CD4-positive, alpha-beta T cell treated with Interleukin-4 for 4 hours (primary cell): ENCODE results near the gene GJA1.
"Not testable (repeated sequence)": the region's sequence is repeated elsewhere in the genome, so short reads cannot be mapped to it uniquely, and the experiment has no call there.

ENCODE experiments used
- DNase-seq: peaks from one replicate; pipeline ENCODE4 v3.0.0-alpha.2; 2020

Gene GJA1

DNA sequence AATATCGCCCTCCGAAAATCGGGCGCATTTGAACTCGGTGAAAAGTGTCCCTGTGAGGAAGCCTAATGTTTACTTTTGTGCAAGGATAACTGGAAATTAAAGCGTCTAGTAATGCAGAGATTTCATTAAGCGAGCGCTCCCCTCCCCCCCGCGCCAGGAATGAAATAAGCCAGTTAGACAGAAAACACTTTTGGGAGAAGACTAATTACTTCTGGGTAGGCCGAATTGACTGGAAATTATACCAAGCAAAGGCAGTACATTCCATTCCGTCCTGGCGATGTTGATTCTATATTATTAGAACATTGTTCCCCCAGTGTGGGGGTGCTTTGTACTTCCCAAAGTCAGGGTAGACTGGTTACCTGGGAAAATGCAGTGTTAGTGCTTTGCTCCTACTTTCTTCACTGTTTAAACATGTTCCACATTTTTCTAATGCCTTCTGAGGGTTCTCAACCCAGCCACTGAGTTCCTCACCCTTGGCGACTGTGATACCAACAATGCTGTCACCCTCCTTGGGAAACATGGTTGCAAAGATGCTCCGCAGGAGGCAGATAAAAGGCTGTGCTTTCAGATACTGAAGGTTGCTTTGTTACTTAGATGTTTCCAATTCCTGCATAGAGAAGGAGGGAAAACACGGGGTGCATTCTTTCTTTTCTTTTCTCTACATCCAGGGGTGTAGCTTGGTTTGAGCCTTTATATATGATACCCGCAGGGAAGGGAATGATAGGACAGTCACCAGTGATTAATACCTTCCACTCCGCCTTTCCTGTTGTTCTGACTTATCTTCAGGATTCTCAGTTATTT lies 2.6 kb downstream of the GJA1 start:
- DNase-seq = no peak

DNA sequence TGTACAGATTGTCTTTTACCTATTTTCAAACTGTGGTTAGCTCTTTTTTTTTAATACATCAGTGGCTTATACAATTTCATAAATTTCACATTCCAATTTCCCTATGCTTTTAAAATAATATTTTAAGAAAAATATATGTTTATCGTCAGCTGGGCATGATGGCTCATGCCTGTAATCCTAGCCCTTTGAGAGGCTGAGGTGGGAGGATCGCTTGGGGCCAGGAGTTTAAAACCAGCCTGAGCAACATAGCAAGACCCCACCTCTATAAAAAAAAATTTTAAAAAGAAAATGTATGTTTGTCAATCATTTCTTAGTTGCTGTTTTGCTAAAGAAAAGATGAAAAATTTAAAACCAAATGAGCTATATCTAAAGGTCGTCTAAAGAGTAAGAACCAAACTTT lies 3.4 kb downstream of the GJA1 start:
- no peak for DNase-seq

DNA sequence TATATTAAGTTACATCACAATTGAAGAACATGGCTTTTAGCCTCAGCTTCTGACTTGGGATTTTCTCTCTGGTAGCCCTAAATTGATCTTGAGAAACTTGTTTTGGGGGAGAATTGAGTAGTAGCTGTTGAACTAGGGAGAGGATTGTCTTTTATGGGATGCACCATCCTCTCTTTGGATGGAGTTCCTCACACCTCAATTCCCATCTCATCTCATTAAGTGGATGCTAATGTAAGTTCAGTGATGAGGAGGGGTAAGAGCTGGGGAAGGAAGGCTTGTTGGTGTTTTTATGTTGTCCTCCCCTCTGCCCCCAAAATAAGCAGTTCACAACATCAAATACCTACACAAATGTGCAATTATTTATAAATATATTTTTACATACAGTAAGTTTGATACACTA lies 4.0 kb downstream of the GJA1 start:
- no peak for DNase-seq

DNA sequence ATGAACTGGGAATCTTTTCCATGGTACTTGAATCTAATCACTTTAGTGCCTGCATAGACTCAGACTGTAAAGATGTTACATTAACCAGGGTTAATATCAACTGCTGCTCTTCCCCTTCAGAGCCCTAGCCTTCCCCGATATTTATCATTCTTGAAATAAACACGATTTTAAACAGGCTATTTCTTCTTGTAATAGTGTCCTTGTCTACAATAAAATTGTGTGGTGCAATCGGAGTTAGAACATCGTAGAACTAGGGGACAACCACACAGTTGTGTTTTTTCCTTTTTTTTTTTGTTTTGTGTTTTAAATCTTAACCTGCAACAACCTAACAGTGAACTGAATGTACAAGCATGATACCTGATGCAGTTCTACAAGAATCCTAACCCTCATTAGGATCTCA lies 4.5 kb downstream of the GJA1 start:
- DNase-seq = no peak

DNA sequence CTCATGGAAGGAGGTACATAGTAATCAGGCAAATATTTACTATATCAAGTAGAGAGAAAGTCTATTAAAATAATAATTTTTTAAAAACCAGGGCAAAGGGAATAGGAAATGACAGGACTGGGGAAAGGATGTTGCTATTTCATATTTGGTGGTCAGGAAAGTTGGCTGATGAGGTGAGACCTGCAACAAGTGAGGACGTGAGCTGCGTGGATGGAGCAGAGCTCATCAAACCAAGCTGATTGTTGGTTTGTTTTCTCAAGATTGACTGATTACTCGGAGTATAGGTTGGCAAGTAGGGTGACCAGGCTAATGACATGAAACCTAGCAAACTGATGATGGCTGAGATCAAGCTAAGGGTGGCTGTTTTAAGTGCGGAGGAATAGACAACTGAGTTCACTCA lies 6.0 kb downstream of the GJA1 start:
- no peak for DNase-seq

DNA sequence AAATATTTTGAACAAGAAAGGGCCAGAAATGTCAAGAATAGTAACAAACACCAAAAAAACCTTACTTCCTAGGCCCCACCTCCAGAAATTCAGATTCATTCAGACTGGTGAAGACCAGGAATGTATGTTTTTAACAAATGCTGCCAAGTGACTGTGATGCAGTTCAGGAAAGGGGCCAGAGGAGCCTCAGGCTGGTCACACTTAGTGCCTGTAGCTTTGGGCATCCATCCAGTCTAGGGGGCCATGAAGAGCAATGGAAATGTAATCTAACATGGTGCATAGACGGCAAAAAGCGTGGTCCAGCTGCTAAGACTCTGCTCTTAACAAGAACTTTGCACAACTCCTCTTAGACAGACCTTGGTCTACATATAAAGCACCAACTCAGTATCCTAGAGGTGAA lies 7.1 kb downstream of the GJA1 start:
- no peak for DNase-seq

DNA sequence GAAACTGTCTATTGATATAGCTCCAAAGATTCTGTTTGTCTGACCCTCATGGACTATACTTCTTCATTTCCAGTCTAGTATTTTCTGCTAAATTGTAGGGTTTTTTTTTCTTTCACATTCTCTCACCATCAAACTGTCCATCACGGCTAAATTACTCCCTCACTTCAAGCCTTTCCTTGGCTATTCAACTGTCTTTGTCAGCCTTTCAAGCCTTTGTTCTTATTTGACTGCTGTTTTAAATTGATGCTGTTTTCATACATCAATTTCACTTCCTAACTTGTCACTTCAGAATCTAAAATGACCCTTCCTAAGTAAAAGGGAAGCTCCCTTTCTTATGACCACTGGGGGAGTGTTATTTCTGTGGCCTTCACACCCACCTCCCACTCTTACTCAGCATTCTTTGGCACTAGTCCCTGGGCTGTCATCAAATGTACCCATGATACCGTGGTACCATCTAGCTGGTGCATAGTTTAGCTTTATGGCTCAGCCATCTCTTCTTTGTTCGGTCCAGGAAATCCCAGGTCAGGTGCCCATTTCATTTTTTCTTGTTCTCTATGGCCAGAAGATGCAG lies 8.6 kb downstream of the GJA1 start:
- DNase-seq = no peak

DNA sequence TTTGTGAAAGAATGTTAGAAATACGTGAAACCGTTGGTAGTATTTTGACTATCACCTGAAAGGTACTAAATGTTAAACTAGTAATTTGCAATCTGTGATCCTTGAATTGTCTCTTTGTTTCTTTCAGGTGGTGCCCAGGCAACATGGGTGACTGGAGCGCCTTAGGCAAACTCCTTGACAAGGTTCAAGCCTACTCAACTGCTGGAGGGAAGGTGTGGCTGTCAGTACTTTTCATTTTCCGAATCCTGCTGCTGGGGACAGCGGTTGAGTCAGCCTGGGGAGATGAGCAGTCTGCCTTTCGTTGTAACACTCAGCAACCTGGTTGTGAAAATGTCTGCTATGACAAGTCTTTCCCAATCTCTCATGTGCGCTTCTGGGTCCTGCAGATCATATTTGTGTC lies 11.3 kb downstream of the GJA1 start:
- DNase-seq = not testable (repeated sequence)

DNA sequence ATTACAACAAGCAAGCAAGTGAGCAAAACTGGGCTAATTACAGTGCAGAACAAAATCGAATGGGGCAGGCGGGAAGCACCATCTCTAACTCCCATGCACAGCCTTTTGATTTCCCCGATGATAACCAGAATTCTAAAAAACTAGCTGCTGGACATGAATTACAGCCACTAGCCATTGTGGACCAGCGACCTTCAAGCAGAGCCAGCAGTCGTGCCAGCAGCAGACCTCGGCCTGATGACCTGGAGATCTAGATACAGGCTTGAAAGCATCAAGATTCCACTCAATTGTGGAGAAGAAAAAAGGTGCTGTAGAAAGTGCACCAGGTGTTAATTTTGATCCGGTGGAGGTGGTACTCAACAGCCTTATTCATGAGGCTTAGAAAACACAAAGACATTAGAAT lies 12.3 kb downstream of the GJA1 start:
- not testable (repeated sequence) for DNase-seq

DNA sequence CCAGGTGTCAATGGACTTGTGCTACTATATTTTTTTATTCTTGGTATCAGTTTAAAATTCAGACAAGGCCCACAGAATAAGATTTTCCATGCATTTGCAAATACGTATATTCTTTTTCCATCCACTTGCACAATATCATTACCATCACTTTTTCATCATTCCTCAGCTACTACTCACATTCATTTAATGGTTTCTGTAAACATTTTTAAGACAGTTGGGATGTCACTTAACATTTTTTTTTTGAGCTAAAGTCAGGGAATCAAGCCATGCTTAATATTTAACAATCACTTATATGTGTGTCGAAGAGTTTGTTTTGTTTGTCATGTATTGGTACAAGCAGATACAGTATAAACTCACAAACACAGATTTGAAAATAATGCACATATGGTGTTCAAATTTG lies 13.1 kb downstream of the GJA1 start:
- not testable (repeated sequence) for DNase-seq

DNA sequence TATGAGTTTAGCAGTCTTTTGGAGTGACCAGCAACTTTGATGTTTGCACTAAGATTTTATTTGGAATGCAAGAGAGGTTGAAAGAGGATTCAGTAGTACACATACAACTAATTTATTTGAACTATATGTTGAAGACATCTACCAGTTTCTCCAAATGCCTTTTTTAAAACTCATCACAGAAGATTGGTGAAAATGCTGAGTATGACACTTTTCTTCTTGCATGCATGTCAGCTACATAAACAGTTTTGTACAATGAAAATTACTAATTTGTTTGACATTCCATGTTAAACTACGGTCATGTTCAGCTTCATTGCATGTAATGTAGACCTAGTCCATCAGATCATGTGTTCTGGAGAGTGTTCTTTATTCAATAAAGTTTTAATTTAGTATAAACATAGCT lies 13.9 kb downstream of the GJA1 start:
- DNase-seq = no peak

DNA sequence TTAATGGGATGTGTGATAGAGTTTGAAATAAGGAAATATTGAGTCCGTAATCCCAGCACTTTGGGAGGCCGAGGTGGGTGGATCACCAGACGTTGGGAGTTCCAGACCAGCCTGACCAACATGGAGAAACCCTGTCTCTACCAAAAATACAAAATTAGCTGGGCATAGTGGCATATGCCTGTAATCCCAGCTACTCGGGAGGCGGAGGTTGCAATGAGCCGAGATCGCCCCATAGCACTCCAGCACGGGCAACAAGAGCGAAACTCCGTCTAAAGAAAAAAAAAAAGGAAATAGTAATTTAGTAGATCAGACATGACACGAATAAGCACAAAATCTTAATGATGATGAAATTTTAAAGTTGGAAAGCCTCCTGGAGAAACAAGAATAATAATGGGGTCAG lies 14.8 kb downstream of the GJA1 start:
- no peak for DNase-seq

DNA sequence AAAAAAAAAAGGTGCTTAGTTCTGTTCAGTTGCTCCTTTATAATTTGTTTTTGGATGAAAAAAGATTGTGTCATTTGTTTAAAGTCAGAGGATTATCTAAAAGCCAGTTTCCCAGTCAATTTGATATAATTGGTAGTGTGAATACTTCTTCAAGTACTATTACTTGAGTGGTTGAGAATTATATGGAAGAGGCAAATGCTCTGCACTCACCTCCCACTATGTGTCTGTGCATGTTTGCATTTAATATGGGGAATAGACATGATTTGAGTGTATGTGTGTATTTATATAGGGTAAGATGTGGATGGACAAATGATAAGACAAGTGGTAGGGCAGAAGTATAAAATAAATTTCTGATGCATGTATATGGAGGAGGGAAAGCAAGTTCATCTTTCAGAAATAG lies 15.8 kb downstream of the GJA1 start:
- no peak for DNase-seq

DNA sequence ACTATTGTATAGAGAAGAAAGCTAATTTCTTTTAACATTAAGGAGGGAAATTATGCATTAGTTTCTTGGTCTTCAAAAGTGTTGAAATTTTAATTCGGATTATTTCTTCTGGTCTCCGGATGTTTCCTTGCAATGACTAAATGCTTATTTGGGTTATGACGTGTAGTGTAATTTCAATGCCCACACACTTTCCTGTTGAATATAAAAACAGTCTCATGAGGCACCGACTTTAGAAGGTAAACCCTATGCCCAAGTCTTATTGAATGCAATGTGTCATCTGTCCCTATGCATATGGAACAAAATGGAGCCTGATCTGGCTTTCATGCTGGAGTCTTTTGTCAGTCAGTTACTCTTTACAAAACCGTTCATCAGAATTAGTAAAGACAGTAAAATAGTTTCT lies 17.7 kb downstream of the GJA1 start:
- DNase-seq = no peak

DNA sequence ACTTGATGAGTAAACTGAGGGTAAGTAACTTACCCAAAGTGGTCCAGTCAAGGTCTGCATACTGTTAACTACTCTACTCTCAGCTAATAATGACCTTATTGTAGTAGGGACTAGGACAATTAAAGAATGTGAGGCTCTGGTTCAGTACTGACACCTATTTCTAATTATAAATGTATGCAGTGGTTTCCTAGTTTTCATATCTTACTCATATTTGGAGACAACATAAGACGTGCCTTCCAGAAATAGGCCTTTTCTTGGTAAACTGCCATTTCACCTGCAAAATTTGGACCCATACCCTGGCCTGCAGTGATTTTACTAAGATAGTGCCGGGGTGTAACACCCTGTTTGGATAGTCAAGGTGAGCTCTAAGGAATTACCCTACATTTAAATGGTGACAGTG lies 24.7 kb downstream of the GJA1 start:
- DNase-seq = no peak

DNA sequence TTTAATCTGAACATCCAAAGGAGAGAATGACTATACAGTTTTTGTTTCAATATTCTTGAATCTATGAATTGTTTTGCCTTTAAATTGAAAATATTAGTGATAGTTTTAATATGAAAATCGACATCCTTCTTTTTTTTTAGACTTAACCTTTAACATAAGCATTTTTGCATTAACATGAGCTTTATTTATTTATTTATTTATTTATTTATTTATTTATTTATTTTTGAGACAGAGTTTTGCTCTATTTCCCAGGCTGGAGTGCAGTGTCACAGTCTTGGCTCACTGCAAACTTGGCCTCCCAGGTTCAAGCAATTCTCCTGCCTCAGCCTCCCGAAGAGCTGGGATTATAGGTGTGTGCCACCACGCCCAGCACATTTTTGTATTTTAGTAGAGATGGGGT lies 27.6 kb downstream of the GJA1 start:
- no peak for DNase-seq

DNA sequence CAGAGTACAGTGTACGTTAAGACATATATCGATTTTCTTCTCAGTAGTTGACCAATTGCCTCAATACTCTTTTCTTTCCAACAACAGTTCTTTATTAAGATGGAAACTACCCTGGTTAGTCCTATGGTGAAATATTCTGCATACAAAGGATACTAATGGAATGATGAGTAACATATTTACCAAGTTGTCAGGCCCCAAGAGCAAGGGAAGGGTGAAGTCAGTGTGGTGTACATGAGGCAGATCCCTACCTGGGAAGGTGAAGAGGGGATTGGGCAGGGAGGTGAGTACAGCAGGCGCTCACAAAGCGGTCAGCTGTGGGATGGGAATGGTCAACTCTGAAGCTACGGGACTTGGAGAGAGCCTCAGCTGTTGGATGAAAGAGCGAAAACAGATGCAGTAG lies 29.7 kb downstream of the GJA1 start:
- no peak for DNase-seq

DNA sequence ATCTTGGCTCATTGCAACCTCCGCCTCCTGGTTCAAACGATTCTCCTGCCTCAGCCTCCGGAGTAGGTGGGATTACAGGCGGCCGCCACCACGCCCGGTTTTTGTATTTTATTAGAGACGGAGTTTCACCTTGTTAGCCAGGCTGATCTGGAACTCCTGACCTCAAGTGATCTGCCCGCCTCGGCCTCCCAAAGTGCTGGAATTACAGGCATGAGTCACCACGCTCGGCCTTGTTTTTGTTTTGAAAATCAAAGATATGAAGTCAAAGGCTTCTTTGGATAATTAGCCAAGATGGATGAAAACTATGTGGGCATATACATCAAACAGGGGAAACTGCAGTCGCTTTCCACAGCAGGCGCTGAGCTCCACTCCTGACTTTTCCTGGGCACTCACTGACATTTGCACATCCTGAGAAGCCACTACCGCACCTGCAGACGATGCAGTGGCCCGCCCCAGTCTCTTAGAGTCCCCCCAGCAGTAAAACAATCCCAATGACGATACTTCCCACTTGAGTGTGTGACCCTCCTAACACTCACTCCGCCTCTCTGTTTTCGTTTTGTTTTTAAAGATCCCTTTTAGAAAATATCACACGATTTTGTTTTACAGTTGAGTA lies 44.1 kb downstream of the GJA1 start:
- no peak for DNase-seq

DNA sequence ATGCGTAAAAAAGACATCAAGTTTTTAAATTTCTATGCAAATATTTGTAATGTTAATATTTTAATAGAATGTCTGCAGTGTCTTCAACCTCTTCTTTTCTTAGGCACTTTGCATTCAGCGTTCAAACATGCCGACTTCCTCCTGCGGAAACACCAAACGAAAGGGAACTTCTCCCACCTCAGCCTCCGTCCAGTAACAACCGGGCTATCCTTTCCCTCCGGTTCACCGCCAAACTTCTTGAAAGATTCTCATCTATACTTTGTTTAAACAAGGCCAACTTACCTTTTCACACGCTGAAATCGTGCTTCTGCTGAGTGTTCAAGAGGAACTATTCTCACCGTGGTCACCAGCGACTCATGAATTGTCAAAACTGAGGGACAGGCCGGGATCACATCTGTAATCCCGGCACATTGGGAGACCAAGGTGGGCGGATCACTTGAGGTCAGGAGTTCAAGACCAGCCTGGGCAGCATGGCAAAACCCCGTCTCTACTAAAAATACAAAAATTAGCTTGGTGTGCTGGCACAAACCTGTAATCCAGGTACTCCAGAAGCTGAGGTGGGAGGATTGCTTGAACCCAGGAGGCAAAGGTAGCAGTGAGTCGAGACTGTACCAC lies 44.8 kb downstream of the GJA1 start:
- DNase-seq = no peak

DNA sequence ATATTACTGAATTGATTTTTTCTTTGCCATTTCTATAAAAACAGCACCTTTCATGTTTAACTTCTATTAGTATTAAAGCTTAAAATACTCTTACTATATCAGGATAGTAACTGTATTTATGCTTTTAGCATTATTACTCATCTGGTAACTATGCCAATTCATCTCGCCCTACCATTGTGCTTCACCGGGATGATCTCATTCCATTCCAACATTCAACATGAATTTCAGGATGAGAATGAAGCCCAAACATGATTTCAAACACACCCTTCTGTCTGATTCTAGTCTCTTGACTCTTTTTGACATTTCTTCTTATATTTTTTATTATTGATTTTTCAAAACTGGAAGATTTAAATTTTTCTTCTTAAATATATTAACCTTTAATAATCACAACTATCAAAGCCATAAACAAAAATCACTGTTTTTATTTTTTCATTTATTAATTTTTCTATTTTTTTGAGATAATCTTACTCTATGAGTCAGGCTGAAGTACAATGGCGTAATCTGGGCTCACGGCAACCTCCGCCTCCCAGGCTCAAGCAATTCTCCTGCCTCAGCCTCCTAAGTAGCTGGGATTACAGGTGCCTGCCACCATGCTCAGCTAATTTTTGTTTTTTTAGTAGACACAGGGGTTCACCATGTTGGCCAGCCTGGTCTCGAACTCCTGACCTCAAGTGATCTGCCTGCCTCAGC lies 46.7 kb downstream of the GJA1 start:
- DNase-seq = no peak

DNA sequence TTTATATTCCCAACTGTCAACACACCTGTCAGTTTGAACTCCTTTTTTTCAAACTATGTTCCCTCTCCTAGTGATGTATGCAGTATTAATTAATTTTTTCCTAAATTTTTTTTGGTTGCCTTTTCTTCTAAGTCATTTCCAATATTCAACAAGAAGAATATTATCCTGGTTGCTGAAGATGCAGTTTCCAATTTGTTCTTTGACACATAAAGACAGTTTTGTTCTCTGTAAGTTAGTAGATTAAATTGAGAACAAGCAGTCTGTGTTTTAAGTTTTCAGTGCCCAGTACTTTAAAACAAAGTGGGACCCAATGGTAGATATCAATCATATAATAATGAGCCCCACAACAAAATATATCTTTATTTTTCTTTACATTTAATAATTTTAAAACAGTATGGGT lies 47.3 kb downstream of the GJA1 start:
- no peak for DNase-seq

DNA sequence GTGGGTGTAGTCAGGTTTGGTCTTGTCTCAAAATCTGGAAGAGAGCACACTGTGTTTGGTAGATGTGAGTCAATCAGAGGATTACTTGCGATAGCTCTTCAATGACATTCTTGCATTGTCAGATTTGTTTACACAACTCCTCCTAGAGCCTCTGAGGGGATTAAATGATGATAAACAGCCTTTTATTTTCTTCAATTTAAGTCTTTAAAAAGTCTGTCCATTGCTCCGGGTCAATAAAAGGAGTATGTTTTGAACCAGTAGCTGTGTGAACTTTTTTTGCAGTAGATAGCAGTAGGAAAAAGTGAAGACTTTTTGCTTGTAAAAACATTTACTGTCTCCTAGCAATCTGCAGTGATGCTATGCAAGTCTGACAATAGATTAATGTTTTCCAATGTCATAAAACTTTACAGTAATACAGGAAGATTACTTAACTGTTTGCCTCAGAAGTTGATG lies 49.9 kb downstream of the GJA1 start:
- no peak for DNase-seq

DNA sequence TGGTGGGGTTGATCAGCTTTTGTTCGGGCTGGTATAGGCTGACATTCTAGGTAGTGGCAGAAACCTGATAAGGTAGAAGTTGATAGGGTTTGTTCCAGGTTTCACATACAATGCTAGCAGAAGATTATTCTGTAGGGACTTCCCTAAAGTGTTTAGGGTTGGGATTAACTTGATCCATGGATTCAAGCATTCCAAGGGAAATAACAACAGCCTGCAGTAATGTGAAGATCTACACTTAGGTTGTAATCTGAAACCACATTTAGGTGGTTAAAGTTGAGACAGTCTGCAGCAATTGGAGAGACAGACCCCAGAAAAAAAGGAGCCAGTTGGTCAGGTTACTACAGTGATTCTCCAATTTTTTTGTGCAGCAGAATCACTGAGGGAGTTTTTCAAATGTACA lies 56.1 kb downstream of the GJA1 start:
- DNase-seq = no peak

DNA sequence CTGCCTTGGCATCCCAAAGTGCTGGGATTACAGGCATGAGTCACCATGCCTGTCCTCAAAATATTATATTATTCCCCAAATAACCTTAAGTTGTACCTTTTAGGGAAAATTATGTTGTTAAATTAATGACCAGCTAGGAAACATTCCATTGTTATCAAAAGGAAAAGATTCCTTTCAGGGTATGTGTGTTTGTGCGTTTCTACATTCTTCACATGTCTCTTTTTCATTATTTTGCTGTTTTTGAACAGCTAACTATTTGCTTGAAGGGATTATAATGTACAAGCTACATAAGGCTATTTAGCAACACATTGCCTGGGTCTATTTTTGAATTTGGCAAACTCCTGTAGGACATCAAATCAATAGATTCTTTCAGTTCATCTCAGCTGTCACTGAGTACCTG lies 57.1 kb downstream of the GJA1 start:
- no peak for DNase-seq
